Hepatocyte (in vitro differentiated cells): ENCODE data around the gene UNC13A. TPM values are rescaled to one million over a fixed set of nuclear protein-coding genes. Genes with fewer than 3 reads are reported as not detected.

Experiments
- DNase-seq: peaks from one replicate; pipeline ENCODE4 v3.0.0-alpha.2; 2016; ENCODE audit warnings: low spot score
- H2AFZ ChIP-seq: fragments of 200-600 bp; sonication (generic); 2 replicates; pipeline ENCODE4 v1.6.0; 2016; ENCODE audit warnings: antibody characterized with exemption, mild to moderate bottlenecking
- H3K27ac ChIP-seq: fragments of 200-600 bp; sonication (generic); 2 replicates; pipeline ENCODE4 v1.5.1; 2016; ENCODE audit warnings: mild to moderate bottlenecking
- H3K27me3 ChIP-seq: fragments of 200-600 bp; sonication (generic); 2 replicates; pipeline ENCODE4 v1.6.1; 2016
- H3K36me3 ChIP-seq: fragments of 200-600 bp; sonication (generic); replicated peaks from 2 replicates; pipeline ENCODE4 v1.5.1; 2016; ENCODE audit warnings: low read depth; ENCODE audit not compliant: insufficient read depth
- H3K4me1 ChIP-seq: fragments of 200-600 bp; sonication (generic); 2 replicates; pipeline ENCODE4 v1.5.1; 2016; ENCODE audit warnings: mild to moderate bottlenecking, moderate library complexity; ENCODE audit not compliant: insufficient read depth
- H3K4me2 ChIP-seq: fragments of 200-600 bp; sonication (generic); 2 replicates; pipeline ENCODE4 v1.6.0; 2016
- H3K4me3 ChIP-seq: fragments of 200-600 bp; sonication (generic); 2 replicates; pipeline ENCODE4 v1.5.1; 2016; ENCODE audit warnings: mild to moderate bottlenecking
- H3K79me2 ChIP-seq: fragments of 200-600 bp; sonication (generic); 2 replicates; pipeline ENCODE4 v1.6.0; 2017; ENCODE audit warnings: mild to moderate bottlenecking
- H3K9me2 ChIP-seq: fragments of 200-600 bp; sonication (generic); replicated peaks from 2 replicates; pipeline ENCODE4 v1.6.0; 2017; ENCODE audit warnings: mild to moderate bottlenecking; ENCODE audit not compliant: insufficient read depth
- H3K9me3 ChIP-seq: fragments of 200-600 bp; sonication (generic); 2 replicates; pipeline ENCODE4 v1.5.1; 2016; ENCODE audit warnings: low read depth, mild to moderate bottlenecking
- H4K20me1 ChIP-seq: fragments of 200-600 bp; sonication (generic); 2 replicates; pipeline ENCODE4 v1.6.0; 2016; ENCODE audit warnings: mild to moderate bottlenecking; ENCODE audit not compliant: insufficient read depth, poor library complexity, severe bottlenecking
- CTCF ChIP-seq: fragments of 200-600 bp; sonication (generic); IDR thresholded peaks from 2 replicates; pipeline ENCODE4 v1.5.1; 2016; ENCODE audit warnings: antibody characterized with exemption, mild to moderate bottlenecking; ENCODE audit not compliant: poor library complexity
- EZH2 ChIP-seq: fragments of 200-600 bp; sonication (generic); IDR thresholded peaks from 2 replicates; pipeline ENCODE4 v1.6.1; 2016; ENCODE audit warnings: antibody characterized with exemption, mild to moderate bottlenecking, borderline replicate concordance
- EZH2phosphoT487 ChIP-seq: fragments of 200-600 bp; sonication (generic); IDR thresholded peaks from one replicate; pipeline ENCODE4 v1.6.1; 2018; ENCODE audit warnings: antibody characterized with exemption, mild to moderate bottlenecking, low read depth, moderate library complexity; ENCODE audit not compliant: unreplicated experiment, severe bottlenecking
- WGBS: methylation state at CpG from one replicate; pipeline ENCODE4 v1.1.6; 2016; ENCODE audit warnings: low lambda C conversion rate; ENCODE audit errors: missing lambda C conversion rate; 5-methylcytosine and 5-hydroxymethylcytosine counted together
- polyA plus RNA-seq: library from polyadenylated mRNA; unstranded; fragments of >200 nt; fragmentation: Nextera tagmentation; extraction: Ambion mirVana; gene quantifications from 2 replicates; pipeline ENCODE4 v1.2.1, GENCODE V29; 2016
- total RNA-seq: library from RNA; depleted of rRNA; stranded (reverse); fragments of >200 nt; gene quantifications from 2 replicates; pipeline ENCODE4 v1.2.3, GENCODE V29; 2014

The UNC13A gene
- total and polyA plus RNA-seq, 2 experiments from 2014 or later = 0.10 TPM; not detected in 1

- H4K20me1 ChIP-seq = no peaks in the 10 kb centered on the region
- H3K27me3 ChIP-seq = no peaks in the 10 kb centered on the region
- TF ChIP-seq EZH2 = no peak
- TF ChIP-seq EZH2phosphoT487 = no peak
- TF ChIP-seq CTCF = no peak
- H3K4me2 ChIP-seq = no peak overlapping the region
- H3K27ac ChIP-seq = no peak overlapping the region
- DNase-seq = no peak
- no peak overlapping the region for H3K4me3 ChIP-seq
- H2AFZ ChIP-seq = no peak overlapping the region
- no peaks in the 10 kb centered on the region for H3K9me2 ChIP-seq
- no peaks in the 10 kb centered on the region for H3K4me1 ChIP-seq
- H3K9me3 ChIP-seq = no peaks in the 10 kb centered on the region
- WGBS = 91% methylated on average over 9 of the region's 9 CpGs
- H3K36me3 ChIP-seq = no peaks in the 10 kb centered on the region
- H3K79me2 ChIP-seq = no peaks in the 10 kb centered on the region
Observed at GRCh38 chr19:17632577-17632976, 55.6 kb downstream of the UNC13A start.

GRCh38 chr19:17629760-17630159 lies 58.4 kb downstream of the UNC13A start:
- Histone ChIP-seq H3K9me2 (no peaks in the 10 kb centered on the region), H3K79me2 (no peaks in the 10 kb centered on the region), H3K4me1 (no peaks in the 10 kb centered on the region), H3K27ac (no peak overlapping the region), H3K9me3 (no peaks in the 10 kb centered on the region), H3K27me3 (no peaks in the 10 kb centered on the region), H2AFZ (no peak overlapping the region), H3K36me3 (no peaks in the 10 kb centered on the region), H4K20me1 (no peaks in the 10 kb centered on the region), H3K4me3 (no peak overlapping the region), H3K4me2 (no peak overlapping the region)
- no peak for DNase-seq
- TF ChIP-seq CTCF (no peak), EZH2phosphoT487 (no peak), EZH2 (no peak)
- 91% methylated on average over 2 of the region's 2 CpGs for WGBS

- H3K79me2 ChIP-seq = no peaks in the 10 kb centered on the region
- TF ChIP-seq EZH2phosphoT487 = no peak
- no peak for TF ChIP-seq EZH2
- 94% methylated on average over 4 of the region's 5 CpGs for WGBS
- H3K9me2 ChIP-seq = no peaks in the 10 kb centered on the region
- no peaks in the 10 kb centered on the region for H4K20me1 ChIP-seq
- no peak overlapping the region for H3K4me2 ChIP-seq
- no peaks in the 10 kb centered on the region for H3K9me3 ChIP-seq
- no peak overlapping the region for H3K27ac ChIP-seq
- no peak overlapping the region for H3K4me3 ChIP-seq
- DNase-seq = no peak
- no peaks in the 10 kb centered on the region for H3K36me3 ChIP-seq
- no peak overlapping the region for H2AFZ ChIP-seq
- no peaks in the 10 kb centered on the region for H3K4me1 ChIP-seq
- H3K27me3 ChIP-seq = no peaks in the 10 kb centered on the region
Observed at GRCh38 chr19:17627921-17628320, 60.2 kb downstream of the UNC13A start.

GRCh38 chr19:17627161-17627560 lies 61.0 kb downstream of the UNC13A start:
- no peak overlapping the region for H3K27ac ChIP-seq
- no peak overlapping the region for H3K4me3 ChIP-seq
- TF ChIP-seq EZH2 (no peak), CTCF (no peak), EZH2phosphoT487 (no peak)
- H3K27me3 ChIP-seq = no peaks in the 10 kb centered on the region
- no peaks in the 10 kb centered on the region for H3K4me1 ChIP-seq
- no peaks in the 10 kb centered on the region for H4K20me1 ChIP-seq
- no peak overlapping the region for H2AFZ ChIP-seq
- H3K9me2 ChIP-seq = no peaks in the 10 kb centered on the region
- 94% methylated on average over 3 of the region's 3 CpGs for WGBS
- no peaks in the 10 kb centered on the region for H3K9me3 ChIP-seq
- no peak overlapping the region for H3K4me2 ChIP-seq
- no peak for DNase-seq
- H3K79me2 ChIP-seq = no peaks in the 10 kb centered on the region
- H3K36me3 ChIP-seq = no peaks in the 10 kb centered on the region
